Stimulated activated CD4-positive, alpha-beta T cell treated with anti-CD3 and anti-CD28 coated beads, Interleukin-15, amount 100 ng/mL, for 24 hours (primary cell): Measurements from ENCODE around the gene GRIA1.

Source experiments
- DNase-seq: peaks from one replicate; pipeline ENCODE4 v3.0.0-alpha.2; 2020

GRIA1 gene

DNA sequence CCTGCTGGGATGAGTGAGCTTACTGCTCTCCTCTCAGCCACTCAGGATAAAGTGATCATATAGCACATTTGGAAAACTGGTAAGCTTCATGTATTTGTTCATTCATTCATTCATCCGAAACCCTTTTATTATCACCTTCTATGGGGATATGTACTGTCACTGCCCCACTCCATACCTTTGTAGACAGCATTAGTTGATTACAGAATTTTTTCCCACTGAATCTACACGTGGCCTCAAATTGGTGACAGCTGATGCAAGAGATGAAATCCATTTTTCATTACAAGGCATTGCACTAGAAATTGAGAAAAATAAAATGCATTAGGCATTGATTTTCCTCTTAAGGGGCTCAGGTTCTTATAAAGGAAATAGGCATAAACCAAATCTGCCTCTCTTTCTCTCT is 9.7 kb downstream of the GRIA1 start:
- DNase-seq = no peak

DNA sequence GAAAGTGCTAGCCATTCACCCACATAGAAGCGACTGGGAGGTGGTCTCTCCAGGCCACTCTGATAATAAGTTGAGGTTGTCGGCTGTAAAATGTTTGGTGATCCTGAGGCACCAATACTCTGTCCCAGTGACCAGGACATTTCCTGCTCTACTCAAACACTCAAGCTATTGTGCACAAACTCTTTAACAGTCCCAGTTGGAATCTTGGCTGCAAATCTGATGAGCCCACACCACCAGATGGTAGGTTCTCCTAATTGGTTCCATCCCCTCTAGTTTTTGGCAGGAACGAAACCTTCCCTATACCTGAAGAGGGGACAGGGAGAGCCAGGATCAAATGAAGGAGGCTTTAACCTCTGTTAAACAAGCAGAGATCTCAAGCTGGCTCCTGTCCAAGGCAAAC is 14.3 kb downstream of the GRIA1 start:
- no peak for DNase-seq

GRCh38 chr5:153508700-153509099 is 18.2 kb downstream of the GRIA1 start:
- DNase-seq = no peak

GRCh38 chr5:153511622-153512021 is 21.2 kb downstream of the GRIA1 start:
- DNase-seq = no peak

- DNase-seq = no peak
These were observed 22.7 kb downstream of the GRIA1 start for GRCh38 chr5:153513156-153513555.

- DNase-seq = no peak
These were observed 24.8 kb downstream of the GRIA1 start for GRCh38 chr5:153515301-153515700.

DNA sequence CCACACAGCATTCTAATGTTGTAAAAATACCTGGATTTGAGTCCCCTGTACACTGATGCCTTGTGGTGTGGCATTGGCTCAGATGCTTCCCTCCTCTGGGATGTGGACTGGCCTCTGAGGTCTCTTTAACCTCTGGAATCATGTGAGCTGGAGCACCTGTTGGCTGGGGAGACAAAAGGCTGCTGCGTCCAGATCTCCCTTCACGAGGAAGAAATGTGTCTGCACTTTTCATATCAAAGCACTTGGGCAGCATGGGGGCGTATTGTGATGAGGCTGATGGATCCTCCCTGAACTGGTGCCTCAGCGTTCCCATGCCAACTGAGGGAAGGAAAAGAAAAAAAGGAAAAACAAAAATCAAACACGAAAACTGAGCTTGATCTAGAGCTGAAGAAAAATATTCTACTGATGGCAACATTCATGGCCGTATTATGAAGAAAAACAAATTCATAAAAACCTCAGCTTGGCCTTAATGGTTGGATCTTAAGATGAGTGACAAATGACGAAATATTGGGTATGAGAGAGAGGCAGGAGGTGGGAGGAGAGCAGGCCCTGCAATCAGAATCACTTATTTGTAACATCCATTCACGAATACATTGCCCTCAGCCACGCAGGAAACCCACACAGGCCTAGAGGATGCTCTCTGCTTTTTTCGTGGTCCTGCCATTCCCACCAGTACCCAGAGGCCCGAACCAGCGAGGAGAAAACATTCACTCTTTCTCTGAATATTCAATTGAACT is 26.2 kb downstream of the GRIA1 start:
- DNase-seq = no peak

- no peak for DNase-seq
These were observed 26.8 kb downstream of the GRIA1 start for GRCh38 chr5:153517241-153517611.

DNA sequence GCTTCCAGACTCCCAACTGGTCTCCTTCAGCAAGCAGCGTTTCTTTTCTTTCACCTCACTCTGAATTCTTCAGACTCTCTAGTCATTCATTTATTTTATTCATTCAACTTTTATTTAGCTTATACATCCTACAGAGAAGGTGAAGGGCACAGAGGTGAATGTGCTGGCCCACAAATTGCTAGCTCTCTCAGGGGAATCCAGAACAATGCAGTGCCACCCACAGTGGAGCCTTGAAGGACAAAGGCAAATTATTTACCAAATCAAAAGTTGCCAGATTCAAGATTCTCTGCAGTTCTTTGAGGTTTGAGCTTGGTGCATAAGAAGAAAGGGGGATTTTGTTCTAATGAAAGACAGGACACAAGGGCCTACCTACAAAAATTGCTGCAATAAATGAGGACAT is 29.7 kb downstream of the GRIA1 start:
- no peak for DNase-seq

DNA sequence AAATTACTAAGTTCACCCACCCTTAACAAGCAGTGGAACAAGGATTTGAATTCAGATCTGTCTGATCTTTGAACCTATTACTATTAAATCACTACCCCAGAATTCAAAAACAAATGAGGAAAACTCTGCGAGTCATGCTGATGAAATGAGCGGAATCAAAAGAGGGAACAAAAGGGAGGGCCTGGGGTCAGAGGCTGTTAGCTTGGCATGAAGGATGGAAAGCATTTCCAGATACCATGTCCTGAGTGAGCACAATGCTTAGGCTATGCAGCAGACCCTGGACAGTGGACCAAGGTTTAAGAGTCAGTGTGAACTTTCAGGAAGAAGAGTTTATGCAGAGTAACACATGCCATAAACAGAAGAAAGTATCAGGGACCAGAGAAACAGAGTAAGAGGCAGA is 30.5 kb downstream of the GRIA1 start:
- DNase-seq = no peak

GRCh38 chr5:153523211-153523610 is 32.7 kb downstream of the GRIA1 start:
- no peak for DNase-seq

DNA sequence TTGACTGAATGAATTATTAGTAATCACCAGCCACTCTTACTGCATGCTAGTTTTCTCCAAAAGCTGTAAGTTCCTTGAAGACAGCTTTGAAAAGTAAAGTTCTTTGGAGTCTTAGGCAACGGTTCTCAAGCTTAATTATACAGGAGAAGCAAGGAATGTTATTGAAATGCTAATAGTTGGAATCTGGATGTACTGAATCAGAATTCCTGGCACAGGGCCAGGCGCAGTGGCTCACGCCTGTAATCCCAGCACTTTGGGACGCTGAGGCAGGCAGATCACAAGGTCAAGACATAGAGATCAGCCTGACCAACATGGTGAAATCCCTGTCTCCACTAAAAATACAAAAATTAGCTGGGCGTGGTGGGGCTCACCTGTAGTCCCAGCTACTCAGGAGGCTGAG is 33.4 kb downstream of the GRIA1 start:
- no peak for DNase-seq

- DNase-seq = no peak
These were observed 35.1 kb downstream of the GRIA1 start for GRCh38 chr5:153525536-153525935.

- DNase-seq = no peak
These were observed 40.1 kb downstream of the GRIA1 start for GRCh38 chr5:153530357-153531143.

GRCh38 chr5:153533546-153533945 is 43.1 kb downstream of the GRIA1 start:
- DNase-seq = no peak

DNA sequence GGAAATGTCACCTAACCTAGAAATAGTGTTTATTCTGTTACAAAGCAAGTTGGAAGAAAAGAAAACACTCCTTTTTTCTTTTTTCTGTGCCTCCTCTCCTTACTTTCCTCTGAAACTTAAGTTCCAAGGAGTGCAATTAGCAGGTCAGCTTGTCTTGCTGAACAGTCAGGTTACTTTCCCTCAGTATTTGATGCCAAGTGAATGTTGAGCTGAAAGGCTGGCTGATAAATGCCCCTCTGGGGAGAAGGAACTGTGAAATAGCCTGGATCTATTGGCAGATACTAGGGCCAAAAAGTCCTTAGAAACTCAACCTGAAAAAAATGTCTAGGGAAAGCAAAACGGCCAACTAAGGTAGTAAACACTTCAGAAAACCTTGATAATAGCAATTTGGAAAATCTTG is 43.6 kb downstream of the GRIA1 start:
- DNase-seq = no peak

GRCh38 chr5:153537207-153537606 is 46.7 kb downstream of the GRIA1 start:
- DNase-seq = no peak

GRCh38 chr5:153539983-153540382 is 49.5 kb downstream of the GRIA1 start:
- no peak for DNase-seq

DNA sequence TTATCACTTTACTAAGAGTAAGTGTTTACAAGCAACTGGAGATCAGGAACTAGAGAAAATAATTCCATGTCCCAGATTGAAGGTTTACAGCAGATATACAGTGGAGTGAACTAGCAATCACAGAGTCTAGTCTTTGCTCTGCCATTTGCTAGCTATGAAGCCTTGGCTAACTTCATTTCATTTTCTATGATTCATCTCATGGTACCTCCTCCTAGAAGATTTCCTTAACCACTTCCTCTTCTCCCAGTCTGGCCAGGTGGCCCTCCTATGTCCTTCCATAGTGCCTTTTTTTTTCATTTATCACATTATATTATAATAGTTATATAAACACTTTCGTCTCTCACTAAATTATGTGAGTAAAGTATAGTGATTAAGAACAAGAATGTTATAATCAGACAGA is 52.1 kb downstream of the GRIA1 start:
- DNase-seq = no peak

DNA sequence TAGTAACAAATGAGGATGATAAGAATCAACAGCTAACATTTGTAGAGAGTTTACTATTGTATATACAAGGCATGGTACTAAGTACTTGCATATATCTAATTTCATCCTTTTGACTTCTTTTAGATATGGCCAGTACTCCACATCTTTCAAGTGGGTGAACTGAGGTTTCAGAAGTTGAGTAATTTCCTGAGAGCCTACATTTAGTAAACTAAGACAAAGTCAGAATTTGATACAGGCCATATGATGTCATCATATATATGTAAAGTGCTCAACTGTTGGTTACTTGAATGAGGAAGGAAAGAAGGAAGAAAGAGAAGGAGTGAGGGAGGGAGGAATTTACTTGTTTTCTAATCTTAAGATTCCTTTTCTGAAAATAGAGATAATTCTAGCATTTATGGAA is 52.8 kb downstream of the GRIA1 start:
- no peak for DNase-seq

- DNase-seq = no peak
These were observed 53.5 kb downstream of the GRIA1 start for GRCh38 chr5:153543959-153544470.

GRCh38 chr5:153544706-153545105 is 54.2 kb downstream of the GRIA1 start:
- DNase-seq = no peak

GRCh38 chr5:153546566-153546965 is 56.1 kb downstream of the GRIA1 start:
- no peak for DNase-seq

GRCh38 chr5:153551537-153552079 is 61.1 kb downstream of the GRIA1 start:
- no peak for DNase-seq
